GM19240 (cell line): ENCODE data around the gene FOXN3.

Experiments used
- DNase-seq: peaks from one replicate; pipeline ENCODE4 v3.0.0; 2011; ENCODE audit warnings: low spot score; ENCODE audit not compliant: insufficient read length

Gene FOXN3

DNA sequence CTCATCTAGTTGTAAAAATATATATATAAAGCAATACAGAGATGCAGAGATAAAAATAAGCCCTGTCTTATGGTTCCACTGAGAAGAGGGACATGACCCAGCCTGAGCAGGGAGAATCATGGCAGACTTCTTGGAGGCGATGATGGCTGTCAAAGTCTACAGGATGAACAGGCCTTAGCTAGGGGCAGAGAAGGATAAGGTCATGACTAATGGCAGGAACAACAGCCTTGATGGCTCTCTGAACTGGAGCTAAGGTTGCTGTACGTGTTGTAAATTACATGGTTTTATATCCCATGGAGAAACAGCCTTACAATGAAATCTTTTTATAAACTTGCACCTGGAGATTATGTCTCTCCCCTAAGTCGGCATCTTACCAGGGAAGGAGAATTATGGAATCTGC, 32.4 kb downstream of the FOXN3 start:
- no peak for DNase-seq

GRCh38 chr14:89384023-89384422, 33.0 kb downstream of the FOXN3 start:
- no peak for DNase-seq

DNA sequence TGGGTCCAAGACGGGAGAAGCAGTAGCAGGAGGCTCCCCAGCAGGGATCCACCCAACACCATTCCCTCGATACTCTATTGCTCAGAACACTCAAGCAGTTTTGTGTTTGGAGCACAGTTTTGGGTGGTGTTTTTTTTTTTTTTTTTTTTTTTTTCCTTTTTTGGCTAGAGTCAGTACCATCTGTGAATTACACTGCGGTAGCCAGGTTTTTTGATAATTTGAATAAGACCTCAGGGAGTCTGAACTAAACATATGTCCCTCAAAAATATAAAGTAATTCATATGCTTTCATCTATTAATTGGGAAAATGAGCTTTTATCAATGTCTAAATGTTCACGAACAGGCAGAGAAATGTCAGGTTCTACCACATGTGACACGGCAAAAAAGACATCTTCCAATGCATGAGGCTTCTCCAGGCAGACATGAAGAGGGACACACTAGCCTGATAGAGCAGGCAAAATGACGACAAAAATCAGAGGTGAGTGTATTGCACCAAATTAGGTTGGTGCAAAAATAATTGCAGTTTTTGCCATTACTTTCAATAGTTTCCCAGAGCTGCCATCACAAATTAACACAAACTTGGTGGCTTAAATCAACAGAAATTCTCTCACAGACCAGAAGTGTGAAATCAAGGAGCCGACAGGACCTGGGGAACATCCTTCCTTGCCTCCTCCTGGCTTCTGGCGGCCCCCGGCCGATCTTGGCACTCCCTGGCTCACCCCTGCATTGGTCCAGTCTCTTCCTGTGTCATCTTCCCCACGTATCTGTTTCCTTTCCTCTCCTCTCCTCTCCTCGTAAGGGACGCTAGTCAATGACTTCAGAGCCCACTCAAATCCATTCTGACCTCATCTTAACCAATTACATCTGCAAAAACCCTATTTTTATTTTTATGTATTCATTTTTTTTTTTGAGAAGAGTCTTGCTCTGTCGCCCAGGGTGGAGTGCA, 33.9 kb downstream of the FOXN3 start:
- DNase-seq: no peak

DNA sequence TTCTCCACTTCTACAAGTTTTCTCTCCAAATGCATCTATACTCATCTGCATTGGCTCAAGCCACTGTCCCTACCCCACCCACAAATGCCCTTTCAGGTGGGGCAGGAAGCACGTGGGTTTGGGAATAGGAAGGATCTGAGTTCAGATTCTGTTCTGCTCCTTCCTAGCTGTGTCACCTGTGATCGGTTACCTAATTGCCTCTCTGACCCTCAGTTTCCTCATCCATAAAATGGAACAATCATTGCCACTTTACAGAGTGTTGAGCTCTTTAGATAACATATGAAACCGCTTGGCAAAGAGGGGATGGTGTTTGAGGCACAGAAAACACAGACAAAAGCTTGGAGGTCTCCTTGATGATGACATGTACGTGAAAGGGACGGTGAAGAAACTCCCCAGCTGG, 34.5 kb downstream of the FOXN3 start:
- DNase-seq: no peak

GRCh38 chr14:89379891-89380820, 36.9 kb downstream of the FOXN3 start:
- no peak for DNase-seq

DNA sequence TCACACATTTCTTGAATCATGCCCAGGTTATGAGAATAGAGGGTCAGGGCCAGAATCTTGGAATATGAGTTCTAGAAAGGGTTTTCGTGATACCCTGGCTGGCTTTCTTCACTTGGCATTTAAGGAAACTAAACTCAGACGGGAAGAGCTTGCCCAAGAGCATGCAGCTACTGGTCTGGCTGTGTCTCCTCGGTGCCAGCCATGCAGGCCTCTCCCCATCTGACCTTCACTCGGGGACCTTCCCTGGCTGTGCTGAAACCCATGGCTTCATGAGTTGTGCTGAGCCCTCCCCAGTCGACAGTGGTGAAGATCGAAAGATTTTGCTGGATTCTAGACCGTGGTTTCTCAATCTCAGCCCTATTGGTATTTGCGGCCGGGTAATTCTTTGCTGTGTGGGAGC, 38.0 kb downstream of the FOXN3 start:
- DNase-seq: no peak

DNA sequence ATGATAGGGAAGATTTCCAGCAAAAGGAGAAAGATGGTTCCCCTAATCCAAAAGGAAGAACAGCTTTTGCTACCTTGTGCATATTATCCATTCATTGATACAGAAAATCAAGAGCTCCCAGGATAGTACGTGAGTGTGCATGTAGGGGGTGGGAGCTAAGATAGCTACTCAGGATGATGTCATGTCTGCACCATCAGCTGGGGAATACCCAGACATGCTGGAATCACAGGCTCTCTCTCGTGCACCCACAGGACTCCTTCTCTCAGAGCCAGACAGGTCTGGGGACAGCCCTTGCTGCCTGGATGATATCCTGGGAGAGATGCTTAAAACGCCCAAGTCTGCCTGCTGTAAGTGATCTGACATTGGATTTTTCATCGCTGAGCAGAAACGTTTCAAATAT, 38.9 kb downstream of the FOXN3 start:
- DNase-seq: no peak

- DNase-seq: no peak
These were observed 39.5 kb downstream of the FOXN3 start for GRCh38 chr14:89377544-89377943.

DNA sequence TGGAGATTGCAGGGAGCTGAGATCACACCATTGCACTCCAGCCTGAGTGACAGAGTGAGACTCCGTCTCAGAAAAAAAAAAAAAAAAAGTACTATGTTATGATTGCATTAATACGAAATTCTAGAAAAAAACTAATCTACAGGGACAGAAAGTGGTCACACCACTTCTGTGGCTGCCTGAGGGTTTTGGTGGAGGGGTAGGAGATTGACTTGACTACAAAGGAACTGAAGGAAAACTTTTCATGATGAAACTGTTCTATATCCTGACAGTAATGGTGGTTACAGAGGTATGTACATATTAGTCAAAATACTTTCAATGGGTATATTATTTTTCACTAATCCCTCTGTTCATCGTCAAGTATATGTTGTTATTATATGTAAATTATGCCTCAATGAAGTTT, 42.1 kb downstream of the FOXN3 start:
- no peak for DNase-seq

GRCh38 chr14:89373185-89373584, 43.8 kb downstream of the FOXN3 start:
- no peak for DNase-seq

GRCh38 chr14:89372512-89372883, 44.5 kb downstream of the FOXN3 start:
- DNase-seq: no peak

DNA sequence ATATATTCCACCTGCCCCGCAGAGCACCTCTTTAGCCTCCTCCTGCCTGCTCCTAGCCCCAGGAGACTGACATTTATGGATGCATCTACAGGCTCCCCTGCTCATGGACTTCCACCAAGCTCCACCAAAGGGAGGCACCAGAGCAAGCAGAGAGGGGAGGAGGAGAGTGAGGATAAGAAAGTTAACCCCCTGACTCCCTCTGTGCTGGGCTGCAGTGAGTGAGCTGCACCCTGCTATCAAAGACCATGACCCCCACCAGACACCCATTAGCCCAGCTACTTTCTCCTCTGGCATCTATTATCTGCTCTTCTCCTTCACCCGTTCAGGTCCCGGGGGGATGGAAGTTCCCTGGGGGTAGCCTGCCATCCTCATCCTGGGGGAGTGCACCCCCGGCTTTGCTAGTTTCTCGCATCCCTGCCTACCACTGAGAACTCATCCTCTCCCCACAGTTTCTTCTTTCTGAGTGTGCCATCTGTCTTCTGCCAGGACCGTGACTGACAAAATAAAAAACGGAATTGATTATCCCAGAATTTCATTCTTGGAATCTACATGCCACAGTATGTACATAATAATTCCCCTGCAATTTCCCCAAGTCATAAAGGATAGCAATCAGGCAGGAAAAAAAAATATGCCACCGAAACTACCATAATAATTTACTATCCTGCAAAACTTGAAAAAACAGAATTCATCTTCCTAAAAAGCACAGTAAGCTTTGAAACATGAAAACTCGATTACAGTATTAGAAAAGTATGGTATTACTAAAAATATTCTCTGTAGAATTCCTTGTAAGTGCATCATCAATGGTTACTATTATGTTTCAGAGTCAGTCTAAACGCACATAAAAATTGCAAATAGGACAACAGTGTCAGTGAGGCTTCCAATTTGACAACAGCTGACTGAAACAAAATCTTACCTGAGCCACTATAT, 45.2 kb downstream of the FOXN3 start:
- no peak for DNase-seq

DNA sequence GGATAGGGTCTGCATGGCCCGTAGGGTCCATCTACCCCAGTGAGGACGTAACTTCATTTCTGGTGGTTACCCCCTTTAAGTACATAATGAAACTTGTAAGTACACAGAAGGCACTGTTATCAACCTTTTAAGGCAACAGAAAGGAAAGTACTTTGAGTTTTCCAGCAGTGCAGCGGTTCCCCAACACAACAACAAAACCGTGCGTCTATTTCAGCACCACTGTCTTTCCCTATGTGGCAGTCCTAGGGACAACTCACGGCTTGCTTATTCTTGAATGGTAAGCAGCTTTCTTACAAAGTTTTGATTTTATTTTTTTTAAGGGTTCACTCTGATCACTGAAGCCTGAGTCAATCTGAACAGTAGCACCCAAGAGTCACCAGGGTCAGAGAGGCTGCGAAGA, 46.3 kb downstream of the FOXN3 start:
- no peak for DNase-seq

GRCh38 chr14:89370381-89370780, 46.7 kb downstream of the FOXN3 start:
- no peak for DNase-seq

- no peak for DNase-seq
These were observed 47.4 kb downstream of the FOXN3 start for GRCh38 chr14:89369656-89370055.

- DNase-seq: no peak
These were observed 48.2 kb downstream of the FOXN3 start for GRCh38 chr14:89368490-89369477.

DNA sequence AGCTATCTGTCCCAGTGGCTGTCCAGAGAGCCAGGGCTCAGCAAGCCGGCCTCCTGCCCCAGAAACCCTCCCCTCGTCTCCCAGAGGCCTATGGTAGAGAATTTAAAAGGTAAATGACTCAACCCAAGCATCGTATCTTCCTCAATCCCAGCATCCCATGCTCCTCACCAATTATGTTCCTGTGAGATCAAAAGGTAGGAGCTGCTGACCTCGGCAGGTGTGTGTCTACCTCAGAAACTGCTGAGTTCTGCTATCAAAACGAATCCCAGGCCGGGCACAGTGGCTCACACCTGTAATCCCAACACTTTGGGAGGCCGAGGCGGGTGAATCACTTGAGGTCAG, 49.3 kb downstream of the FOXN3 start:
- DNase-seq: no peak

DNA sequence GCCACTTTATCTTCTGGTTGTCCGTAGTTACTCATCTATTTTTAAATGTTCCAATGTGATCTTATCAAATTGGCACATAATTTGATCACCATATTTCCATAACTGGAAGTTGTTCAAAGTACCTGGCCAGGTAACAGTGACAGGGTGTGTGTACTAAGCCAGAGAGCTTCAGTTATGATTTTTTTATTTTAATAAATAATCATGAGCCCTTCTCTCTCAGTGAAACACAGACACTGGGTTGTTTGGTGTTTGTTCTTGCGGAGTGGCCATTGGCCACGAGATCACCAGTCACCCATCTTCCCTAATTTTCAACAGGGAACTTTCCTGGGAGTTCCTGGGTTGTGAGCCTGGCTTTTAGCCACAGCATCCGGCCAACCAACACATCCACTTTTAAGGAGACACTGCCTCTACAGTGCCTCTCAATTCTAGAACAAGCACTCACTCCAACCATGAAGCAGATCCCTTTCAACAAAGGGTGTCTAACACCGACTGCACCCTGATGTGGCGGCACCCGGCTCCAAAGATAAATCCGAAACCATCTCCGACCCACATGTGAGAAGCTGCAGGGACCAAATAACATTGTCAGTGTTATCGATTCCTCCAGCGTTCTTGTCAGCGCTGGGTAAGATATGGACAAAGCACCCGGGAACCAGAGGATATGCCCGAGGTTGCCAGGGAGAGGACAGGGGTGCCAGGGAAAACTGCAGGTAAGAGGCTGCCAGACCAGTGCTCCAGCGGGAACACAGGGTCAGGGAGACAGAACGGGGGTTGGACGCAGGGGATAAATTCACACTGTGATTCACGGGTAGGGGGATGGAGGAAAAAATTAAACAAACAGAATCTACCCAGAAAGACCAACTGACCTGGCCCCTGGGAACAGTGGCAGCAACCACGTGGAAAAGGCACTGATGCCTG, 49.9 kb downstream of the FOXN3 start:
- DNase-seq: no peak
